A549 (cell line): ENCODE results near the gene BZW2.

Source experiments
- BHLHE40 ChIP-seq: IDR thresholded peaks from 2 replicates; pipeline ENCODE4 v1.6.1; 2012; ENCODE audit warnings: low read depth, low read length, inconsistent platforms
- CTCF ChIP-seq: fragments of >200 bp; sonication (Bioruptor Twin); formaldehyde crosslinking; IDR thresholded peaks from 3 replicates; pipeline ENCODE4 v1.5.1; 2016
- EP300 ChIP-seq, 2 experiments: fragments of >200 bp; sonication (Bioruptor Twin); formaldehyde crosslinking; IDR thresholded peaks; 2 replicates in 1 of 2; 3 replicates in 1 of 2; pipeline ENCODE4 v1.6.1; 2016 to 2017
- PBX3 ChIP-seq: IDR thresholded peaks from 2 replicates; pipeline ENCODE4 v1.6.1; 2012
- POLR2A ChIP-seq: IDR thresholded peaks from 2 replicates; pipeline ENCODE4 v1.6.1; 2012; ENCODE audit warnings: mild to moderate bottlenecking, low read length
- RAD21 ChIP-seq, 2 experiments: fragments of >200 bp in 1 of 2; sonication (Bioruptor Twin) in 1 of 2; formaldehyde crosslinking in 1 of 2; IDR thresholded peaks in 1 of 2; conservative IDR thresholded peaks in 1 of 2; 2 replicates in 1 of 2; 3 replicates in 1 of 2; pipeline ENCODE4 v1.6.1; 2012 to 2018; ENCODE audit warnings: inconsistent platforms in 1 of 2
- RFX5 ChIP-seq: fragments of 450-650 bp; IDR thresholded peaks from 2 replicates; pipeline ENCODE4 v1.7.1; 2014; ENCODE audit warnings: antibody characterized with exemption, mild to moderate bottlenecking, moderate library complexity
- SMC3 ChIP-seq: fragments of >200 bp; sonication (Bioruptor Twin); formaldehyde crosslinking; IDR thresholded peaks from 3 replicates; pipeline ENCODE4 v1.6.1; 2018; ENCODE audit warnings: inconsistent platforms
- ZFP36 ChIP-seq: fragments of 450-650 bp; IDR thresholded peaks from 2 replicates; pipeline ENCODE4 v1.6.1; 2014; ENCODE audit warnings: borderline replicate concordance; ENCODE audit not compliant: partially characterized antibody

- TF ChIP-seq CTCF (no peak), SMC3 (no peak), ZFP36 (no peak), POLR2A (no peak), RAD21 (conservative IDR thresholded peaks at IDR 0.05 in 1 of 2, IDR thresholded peaks at IDR 0.05 in 1 of 2) (no peak), PBX3 (no peak), BHLHE40 (no peak), RFX5 (no peak), EP300 (IDR thresholded peaks at IDR 0.05) (no peak)
These were observed 14.9 kb downstream of the BZW2 start for GRCh38 chr7:16660702-16661464.
